ENCODE measurements around the gene LILRB1.

- TF ChIP-seq POLR2A (IDR thresholded peaks at IDR 0.05), result no peak
- TF ChIP-seq, protein P1, sequence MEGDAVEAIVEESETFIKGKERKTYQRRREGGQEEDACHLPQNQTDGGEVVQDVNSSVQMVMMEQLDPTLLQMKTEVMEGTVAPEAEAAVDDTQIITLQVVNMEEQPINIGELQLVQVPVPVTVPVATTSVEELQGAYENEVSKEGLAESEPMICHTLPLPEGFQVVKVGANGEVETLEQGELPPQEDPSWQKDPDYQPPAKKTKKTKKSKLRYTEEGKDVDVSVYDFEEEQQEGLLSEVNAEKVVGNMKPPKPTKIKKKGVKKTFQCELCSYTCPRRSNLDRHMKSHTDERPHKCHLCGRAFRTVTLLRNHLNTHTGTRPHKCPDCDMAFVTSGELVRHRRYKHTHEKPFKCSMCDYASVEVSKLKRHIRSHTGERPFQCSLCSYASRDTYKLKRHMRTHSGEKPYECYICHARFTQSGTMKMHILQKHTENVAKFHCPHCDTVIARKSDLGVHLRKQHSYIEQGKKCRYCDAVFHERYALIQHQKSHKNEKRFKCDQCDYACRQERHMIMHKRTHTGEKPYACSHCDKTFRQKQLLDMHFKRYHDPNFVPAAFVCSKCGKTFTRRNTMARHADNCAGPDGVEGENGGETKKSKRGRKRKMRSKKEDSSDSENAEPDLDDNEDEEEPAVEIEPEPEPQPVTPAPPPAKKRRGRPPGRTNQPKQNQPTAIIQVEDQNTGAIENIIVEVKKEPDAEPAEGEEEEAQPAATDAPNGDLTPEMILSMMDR (IDR thresholded peaks at IDR 0.05), result no peak
Measured at GRCh38 chr19:54670576-54671357, 40.5 kb downstream of the LILRB1 start.

Measured in lower leg skin (tissue), 3 donors.